Measurements from ENCODE around the gene CCDC93. TPM values are rescaled to one million over a fixed set of nuclear protein-coding genes. Genes with fewer than 3 reads are reported as not detected.

CCDC93 gene
- total RNA-seq, 2 donors from 2014 or later = 11.0 to 21.7 TPM

DNA sequence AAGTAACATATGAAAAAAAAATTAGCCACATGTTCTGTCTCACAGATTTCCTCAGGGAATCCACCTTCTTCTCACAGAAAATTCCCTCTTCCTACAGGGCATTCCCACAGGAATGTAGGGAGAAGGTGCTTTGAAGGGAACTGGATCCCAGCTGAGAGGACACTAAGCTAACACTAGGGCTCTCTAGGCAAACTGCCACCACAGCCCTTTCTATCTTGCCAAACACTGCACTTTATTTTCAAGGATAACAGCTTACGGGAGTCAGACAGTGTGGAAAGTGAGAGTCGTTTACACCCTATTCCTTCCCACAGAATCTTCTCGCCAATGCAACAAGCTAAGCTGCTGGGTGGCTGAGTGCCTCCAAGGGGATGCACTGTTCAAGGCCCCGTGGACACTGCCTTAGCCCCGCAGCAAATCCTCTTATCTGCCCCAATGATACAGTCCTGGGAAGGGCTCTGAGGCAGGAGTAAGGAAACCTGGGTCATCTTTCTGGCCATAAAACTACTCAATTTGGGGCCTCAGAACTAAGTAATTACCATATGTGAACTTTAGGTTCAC is 76.9 kb downstream of the CCDC93 start:
- no peaks in the 10 kb centered on the region for H3K4me1 ChIP-seq (ENCODE audit: control insufficient read depth in 1 of 2, low read depth in 2 of 2)
- no peaks in the 10 kb centered on the region for H3K27me3 ChIP-seq (replicated peaks; ENCODE audit: insufficient read depth)
- ATAC-seq (ENCODE audit: insufficient number of reproducible peaks, low FRiP score, low read depth) (no peak), DNase-seq (ENCODE audit: low spot score) (no peak)
- H3K4me3 ChIP-seq = no peak overlapping the region
- H3K9me3 ChIP-seq = no peaks in the 10 kb centered on the region
- H3K36me3 ChIP-seq = peaks cover 71% of the 10 kb centered on the region
- H3K27ac ChIP-seq = no peak overlapping the region
- TF ChIP-seq, protein P1, sequence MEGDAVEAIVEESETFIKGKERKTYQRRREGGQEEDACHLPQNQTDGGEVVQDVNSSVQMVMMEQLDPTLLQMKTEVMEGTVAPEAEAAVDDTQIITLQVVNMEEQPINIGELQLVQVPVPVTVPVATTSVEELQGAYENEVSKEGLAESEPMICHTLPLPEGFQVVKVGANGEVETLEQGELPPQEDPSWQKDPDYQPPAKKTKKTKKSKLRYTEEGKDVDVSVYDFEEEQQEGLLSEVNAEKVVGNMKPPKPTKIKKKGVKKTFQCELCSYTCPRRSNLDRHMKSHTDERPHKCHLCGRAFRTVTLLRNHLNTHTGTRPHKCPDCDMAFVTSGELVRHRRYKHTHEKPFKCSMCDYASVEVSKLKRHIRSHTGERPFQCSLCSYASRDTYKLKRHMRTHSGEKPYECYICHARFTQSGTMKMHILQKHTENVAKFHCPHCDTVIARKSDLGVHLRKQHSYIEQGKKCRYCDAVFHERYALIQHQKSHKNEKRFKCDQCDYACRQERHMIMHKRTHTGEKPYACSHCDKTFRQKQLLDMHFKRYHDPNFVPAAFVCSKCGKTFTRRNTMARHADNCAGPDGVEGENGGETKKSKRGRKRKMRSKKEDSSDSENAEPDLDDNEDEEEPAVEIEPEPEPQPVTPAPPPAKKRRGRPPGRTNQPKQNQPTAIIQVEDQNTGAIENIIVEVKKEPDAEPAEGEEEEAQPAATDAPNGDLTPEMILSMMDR (IDR thresholded peaks at IDR 0.05) = no peak

- ATAC-seq (ENCODE audit: insufficient number of reproducible peaks, low FRiP score, low read depth) (no peak), DNase-seq (ENCODE audit: low spot score) (no peak)
- no peaks in the 10 kb centered on the region for H3K9me3 ChIP-seq
- H3K4me3 ChIP-seq = no peak overlapping the region
- H3K36me3 ChIP-seq = peaks cover 63% of the 10 kb centered on the region
- TF ChIP-seq, protein P1 (IDR thresholded peaks at IDR 0.05) = no peak
- no peaks in the 10 kb centered on the region for H3K27me3 ChIP-seq (replicated peaks; ENCODE audit: insufficient read depth)
- H3K4me1 ChIP-seq (ENCODE audit: control insufficient read depth in 1 of 2, low read depth in 2 of 2) = no peaks in the 10 kb centered on the region
- no peak overlapping the region for H3K27ac ChIP-seq
Measured at GRCh38 chr2:117935954-117936353, 77.9 kb downstream of the CCDC93 start.

DNA sequence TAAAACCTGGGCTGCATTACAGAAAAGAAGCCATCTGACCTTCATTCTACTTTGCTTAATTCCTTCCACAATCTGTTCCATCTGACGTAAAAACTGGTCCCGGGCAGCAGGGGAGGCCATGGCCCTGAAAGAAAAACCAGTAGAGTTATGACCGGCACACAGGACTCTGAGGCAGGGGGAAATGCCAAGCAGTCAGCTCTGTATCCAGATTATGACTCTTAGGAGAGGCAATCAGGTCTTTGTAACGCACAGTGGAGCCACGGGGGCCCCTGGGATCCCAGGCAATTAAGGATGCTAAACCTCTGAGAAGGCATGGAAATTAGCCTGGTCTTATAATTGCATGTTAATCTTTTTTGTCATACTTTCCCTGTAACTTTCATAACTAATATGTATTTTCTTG is 78.4 kb downstream of the CCDC93 start:
- ATAC-seq (ENCODE audit: insufficient number of reproducible peaks, low FRiP score, low read depth) = no peak
- H3K4me1 ChIP-seq (ENCODE audit: control insufficient read depth in 1 of 2, low read depth in 2 of 2) = no peaks in the 10 kb centered on the region
- H3K4me3 ChIP-seq = no peak overlapping the region
- DNase-seq (ENCODE audit: low spot score) = no peak
- H3K27ac ChIP-seq = no peak overlapping the region
- TF ChIP-seq, protein P1 (IDR thresholded peaks at IDR 0.05) = no peak
- no peaks in the 10 kb centered on the region for H3K27me3 ChIP-seq (replicated peaks; ENCODE audit: insufficient read depth)
- no peaks in the 10 kb centered on the region for H3K9me3 ChIP-seq
- peaks cover 66% of the 10 kb centered on the region for H3K36me3 ChIP-seq

GRCh38 chr2:117933884-117934354 is 80.0 kb downstream of the CCDC93 start:
- TF ChIP-seq, protein P1 (IDR thresholded peaks at IDR 0.05) = no peak
- Histone ChIP-seq H3K36me3 (peaks cover 65% of the 10 kb centered on the region), H3K9me3 (no peaks in the 10 kb centered on the region), H3K27ac (no peak overlapping the region), H3K27me3 (replicated peaks; ENCODE audit: insufficient read depth) (no peaks in the 10 kb centered on the region), H3K4me3 (no peak overlapping the region), H3K4me1 (ENCODE audit: control insufficient read depth in 1 of 2, low read depth in 2 of 2) (no peaks in the 10 kb centered on the region)
- ATAC-seq (ENCODE audit: insufficient number of reproducible peaks, low FRiP score, low read depth) = no peak
- DNase-seq (ENCODE audit: low spot score) = no peak

DNA sequence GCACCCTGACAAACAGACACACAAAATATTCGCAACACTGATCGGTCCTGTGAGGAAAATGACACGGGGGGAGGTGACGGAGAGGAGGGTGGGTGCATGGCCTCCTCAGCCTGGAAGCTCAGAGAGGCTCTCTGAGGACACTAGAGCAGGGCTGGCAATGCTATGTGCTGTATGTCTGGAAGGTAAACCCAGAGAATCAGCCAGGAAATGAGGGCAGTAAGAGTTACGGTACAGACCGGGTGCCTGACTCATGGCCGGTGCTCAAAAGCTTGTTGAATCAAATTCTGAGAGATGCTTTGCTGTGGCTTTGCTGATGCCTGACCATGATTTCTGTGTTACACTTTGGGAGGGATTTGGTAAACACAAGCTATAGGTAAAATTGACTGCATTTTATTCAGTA is 81.9 kb downstream of the CCDC93 start:
- H3K4me3 ChIP-seq = no peak overlapping the region
- H3K9me3 ChIP-seq = no peaks in the 10 kb centered on the region
- TF ChIP-seq, protein P1 (IDR thresholded peaks at IDR 0.05) = no peak
- no peak for DNase-seq (ENCODE audit: low spot score)
- no peak for ATAC-seq (ENCODE audit: insufficient number of reproducible peaks, low FRiP score, low read depth)
- H3K27ac ChIP-seq = no peak overlapping the region
- H3K36me3 ChIP-seq = peaks cover 59% of the 10 kb centered on the region
- H3K27me3 ChIP-seq (replicated peaks; ENCODE audit: insufficient read depth) = no peaks in the 10 kb centered on the region
- H3K4me1 ChIP-seq (ENCODE audit: control insufficient read depth in 1 of 2, low read depth in 2 of 2) = no peaks in the 10 kb centered on the region
